Stimulated activated naive CD4-positive, alpha-beta T cell treated with Interleukin-2 at 50 U/mL for 16 hours (primary cell): ENCODE data around the gene BMAL1.

Experiments
- DNase-seq: peaks from one replicate; lab custom pipeline; 2025; lab: John Stamatoyannopoulos, UW

BMAL1 gene

DNA sequence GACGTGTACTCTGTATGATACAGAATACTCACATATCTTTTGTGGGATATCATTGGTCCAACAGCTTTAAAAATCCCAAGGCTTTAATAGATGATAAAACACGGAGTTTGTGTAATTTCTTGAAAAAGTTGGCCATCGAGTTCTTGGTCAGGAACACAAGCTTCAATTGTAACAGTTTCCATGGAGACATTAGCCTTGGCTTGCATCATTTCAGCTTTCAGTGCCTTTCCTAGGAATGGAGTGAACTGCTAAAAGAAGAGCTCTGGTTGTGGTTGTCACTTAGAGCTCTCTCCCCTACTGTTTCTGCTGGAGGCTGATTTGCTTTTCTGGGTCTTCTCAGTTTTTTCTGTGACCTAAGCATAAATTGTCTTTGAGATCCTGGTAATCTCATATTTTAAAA, 14.2 kb downstream of the BMAL1 start:
- DNase-seq: no peak

- no peak for DNase-seq
Observed at GRCh38 chr11:13292970-13293369, 15.4 kb downstream of the BMAL1 start.

GRCh38 chr11:13294178-13294577, 16.6 kb downstream of the BMAL1 start:
- no peak for DNase-seq

DNA sequence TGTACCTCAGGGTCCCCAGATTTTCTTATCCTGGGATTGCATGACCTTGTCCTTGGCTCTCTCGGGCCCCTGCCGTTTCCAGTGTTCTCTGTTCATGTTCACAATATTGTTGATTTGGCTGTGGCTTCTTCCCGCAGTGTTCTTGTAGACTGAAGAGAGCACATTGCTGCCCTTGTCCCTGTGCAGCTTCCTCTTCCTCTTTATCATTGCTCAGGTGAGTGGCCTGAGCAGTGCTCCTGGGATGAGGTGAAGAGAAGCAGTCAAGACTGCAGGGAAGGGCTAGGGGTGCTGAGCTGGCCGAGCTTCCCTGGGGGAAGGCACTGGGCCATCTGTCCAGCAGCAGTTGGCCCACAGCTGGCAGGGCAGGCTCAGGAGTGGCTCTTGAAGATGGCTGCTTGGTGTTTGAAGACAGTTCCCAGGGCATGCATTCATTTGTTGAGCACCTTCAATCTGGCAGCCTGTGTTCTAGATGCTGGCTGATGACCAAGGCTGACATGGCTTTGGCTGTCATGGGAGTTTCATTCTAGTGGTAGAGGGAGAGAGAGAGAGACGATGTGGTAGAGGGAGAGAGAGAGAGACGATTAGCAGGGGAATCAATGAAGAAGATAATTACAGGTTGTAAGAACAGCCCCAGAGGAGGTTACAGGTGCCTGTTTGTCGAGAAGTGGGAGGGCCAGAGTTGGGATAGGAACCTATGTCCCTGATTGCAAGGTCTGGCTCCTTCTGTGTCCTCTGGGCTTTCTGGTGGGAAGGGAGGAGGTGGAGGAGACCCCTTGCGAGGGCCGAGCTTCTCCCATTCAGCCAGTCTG, 17.4 kb downstream of the BMAL1 start:
- DNase-seq: no peak

DNA sequence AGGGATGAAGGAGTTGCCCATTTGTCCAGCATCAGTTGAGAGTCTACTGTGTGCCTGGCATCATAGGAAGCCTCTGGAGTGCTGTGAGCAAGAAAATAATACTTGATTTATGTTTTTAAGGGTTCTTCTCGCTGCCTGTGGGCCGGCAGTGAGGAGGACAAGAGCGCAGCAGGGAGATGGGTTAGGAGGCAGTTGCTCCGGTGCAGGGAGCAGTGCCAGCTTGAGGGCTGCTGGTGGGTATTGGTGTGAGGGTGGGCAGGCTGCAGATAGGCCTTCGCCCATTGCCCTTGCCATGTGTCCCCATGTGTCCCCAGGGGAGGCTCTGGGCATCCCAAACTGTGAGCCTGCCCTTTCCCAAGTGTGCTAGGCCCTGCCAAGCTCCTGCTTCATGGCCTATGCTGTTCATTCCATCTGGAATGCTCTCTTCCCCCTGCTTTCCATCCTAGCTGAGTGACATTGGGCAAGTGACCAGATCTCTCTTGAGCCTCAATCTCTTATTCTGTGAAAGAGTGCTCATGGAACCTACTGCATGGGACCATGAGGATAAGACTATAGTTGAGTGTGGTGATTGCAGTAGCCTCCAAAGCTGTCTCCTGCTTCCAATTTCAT, 19.8 kb downstream of the BMAL1 start:
- DNase-seq: no peak

DNA sequence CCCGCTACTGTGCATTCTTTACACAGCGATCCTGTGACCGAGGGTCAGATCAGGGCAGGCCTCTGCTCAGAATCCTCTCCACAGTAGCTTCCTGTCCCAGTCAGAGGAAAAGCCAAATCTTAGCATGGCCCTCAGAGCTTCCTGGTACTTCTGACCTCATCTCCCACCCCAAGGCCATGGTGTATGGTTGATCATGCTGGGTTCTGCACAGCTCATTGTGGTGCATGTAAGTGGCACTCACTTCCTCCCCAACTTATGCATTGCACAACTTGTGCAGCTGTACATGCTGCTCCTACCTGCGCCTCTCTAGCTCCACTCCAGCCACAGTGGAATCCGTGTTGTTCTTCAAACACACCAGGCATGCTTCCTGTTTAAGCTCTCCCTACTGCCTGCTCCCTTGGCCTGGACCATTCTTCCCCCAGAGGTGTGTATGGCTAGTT, 20.3 kb downstream of the BMAL1 start:
- DNase-seq: no peak

GRCh38 chr11:13298765-13299164, 21.2 kb downstream of the BMAL1 start:
- no peak for DNase-seq

DNA sequence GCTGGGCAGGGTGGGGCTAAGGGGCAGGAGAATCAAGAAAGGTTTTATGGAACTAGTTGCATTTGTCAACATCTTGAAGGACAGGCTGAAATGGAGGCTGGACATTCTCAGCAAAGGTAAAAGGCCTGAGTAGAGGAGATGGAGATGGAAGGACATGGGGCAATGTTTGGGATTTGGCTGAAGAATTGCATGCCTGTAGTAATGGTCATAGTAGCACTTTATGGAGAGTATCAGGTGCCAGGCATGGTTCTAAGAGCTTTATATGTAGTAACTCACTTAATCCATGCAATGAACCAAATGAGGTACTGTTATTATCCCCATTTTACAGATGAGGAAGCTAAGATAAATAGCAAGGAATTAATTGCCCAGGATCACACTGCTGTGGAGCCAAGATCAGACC, 23.9 kb downstream of the BMAL1 start:
- DNase-seq: no peak

- no peak for DNase-seq
Observed at GRCh38 chr11:13302420-13302958, 24.9 kb downstream of the BMAL1 start.

- no peak for DNase-seq
Observed at GRCh38 chr11:13303668-13304649, 26.4 kb downstream of the BMAL1 start.

GRCh38 chr11:13304655-13305335, 27.2 kb downstream of the BMAL1 start:
- no peak for DNase-seq

DNA sequence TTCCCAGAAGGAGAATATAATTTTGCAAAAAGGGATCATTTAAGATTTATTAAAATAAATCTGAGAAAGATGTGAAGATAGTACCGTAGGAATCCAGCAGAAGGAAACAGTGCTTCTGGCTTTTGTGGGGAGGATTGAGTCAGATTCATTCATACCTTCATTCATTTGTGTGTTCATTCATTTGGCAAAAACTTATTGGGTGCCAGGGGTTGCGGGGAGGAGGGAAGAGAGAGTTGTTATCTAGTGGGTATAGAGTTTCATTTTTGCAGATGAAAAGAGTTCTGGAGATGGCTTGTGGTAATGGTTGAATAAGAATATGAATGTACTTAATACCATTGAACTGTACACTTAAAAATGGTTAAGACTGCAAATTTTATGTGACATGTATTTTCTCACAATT, 31.1 kb downstream of the BMAL1 start:
- no peak for DNase-seq

GRCh38 chr11:13309156-13309555, 31.6 kb downstream of the BMAL1 start:
- no peak for DNase-seq

GRCh38 chr11:13310443-13310842, 32.9 kb downstream of the BMAL1 start:
- DNase-seq: no peak

- no peak for DNase-seq
Observed at GRCh38 chr11:13311570-13311969, 34.0 kb downstream of the BMAL1 start.

GRCh38 chr11:13313005-13313819, 35.6 kb downstream of the BMAL1 start:
- DNase-seq: no peak

DNA sequence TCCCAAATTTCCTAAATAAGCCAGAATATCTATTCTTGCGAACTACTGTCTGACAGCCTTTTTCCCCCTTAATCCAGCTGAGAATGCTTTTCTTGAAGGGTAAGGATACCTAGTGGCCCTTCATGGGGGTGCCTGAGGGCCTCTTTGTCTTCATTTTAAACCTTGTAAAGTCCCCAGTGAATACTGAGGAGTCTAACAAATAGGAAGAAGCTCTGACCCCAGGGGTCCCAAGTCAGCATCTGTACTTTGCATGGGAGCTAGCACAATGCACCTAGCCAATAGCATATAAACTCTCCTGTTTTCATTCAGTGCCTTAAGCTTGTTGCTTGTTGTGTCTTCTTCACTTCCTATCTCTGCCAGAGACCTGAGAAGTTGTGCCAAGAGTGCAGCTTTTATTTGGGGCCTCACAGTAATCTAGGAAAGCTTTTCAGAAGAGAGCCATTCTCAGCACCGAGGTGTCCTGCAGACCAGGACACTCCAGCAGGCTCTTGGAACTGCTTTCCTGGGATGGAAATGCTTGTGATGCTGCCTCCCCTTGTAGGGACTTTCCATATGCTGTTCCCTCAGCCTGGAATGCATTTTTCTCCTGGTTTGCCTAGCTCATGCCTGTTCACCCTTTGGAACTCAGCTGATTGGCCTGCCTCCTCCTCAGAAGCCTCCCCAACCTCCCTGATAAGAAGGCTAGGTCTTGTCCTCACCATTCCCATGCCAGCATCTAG, 37.2 kb downstream of the BMAL1 start:
- DNase-seq: no peak

DNA sequence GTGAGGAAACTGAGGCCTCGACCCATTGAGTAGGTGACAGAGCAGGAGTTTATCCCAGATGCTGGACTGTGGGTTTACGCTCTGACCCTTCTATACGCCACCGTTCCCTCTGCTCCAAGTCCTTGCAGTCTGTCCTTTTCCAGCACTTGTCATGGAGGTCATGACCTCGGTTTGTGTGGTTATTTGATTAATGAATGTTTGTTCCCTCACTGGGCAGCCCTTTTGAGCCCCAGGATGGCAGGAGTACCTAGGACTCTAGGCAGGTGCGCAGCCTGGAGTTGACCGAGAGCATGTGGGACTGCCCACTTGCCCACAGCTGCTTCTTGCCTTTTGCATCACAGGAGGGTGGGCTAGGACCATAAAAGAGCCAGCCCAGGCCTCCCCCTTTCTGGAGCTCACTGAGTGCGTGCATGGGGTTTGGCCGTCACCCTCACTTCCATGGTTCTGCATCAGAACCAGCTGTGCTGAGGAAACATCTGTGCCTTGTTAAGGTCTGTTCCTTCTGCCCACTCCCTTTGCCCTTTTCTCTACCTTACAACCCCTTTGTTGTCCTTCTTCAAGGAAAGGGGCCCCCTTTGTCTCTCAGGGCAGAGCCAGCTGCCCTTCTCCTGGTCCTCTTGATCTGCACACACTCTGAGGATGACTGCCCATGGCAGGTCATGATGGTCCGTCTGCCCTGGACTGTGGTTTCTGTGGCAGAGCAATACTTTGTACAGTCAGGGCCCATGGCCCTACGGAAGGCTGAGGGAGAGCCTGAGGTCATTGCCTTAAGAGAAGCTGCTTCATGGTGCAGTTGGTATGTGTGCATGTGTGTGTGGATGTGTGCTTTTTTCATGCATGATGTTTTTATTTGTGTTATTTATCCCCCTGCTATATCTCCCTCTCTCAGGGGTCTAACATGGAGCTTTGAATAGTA, 38.2 kb downstream of the BMAL1 start:
- no peak for DNase-seq

GRCh38 chr11:13316528-13316961, 39.0 kb downstream of the BMAL1 start:
- no peak for DNase-seq
